ENCODE data around the gene FOXP1. TPM values are rescaled to one million over a fixed set of nuclear protein-coding genes. Genes with fewer than 3 reads are reported as not detected.

The FOXP1 gene
- total RNA-seq, 1 donor = 195 TPM

DNA sequence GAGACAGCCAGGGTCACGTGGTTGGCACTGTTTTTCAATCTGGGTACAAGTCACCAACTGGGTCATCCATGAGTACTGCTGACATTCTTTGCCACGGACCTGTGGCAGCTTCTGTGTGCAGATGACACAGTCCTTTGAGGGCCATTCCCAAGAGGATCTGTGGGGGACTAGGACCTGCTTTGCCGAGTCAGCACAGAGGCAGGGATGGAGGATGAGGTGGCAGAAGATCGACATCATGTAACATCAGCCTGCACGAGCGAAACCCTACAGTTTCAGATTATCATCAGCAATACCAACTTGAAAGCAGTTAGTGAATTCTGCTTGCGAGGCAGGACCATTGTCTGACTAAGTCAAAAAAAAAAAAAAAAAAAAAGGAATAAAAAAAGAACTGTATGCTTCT is 227.7 kb downstream of the FOXP1 start:
- no peak for DNase-seq (ENCODE audit: insufficient read length, low spot score, missing footprints)
- Histone ChIP-seq H3K27me3 (ENCODE audit: insufficient read depth, low read length) (no peaks in the 10 kb centered on the region), H3K9me3 (ENCODE audit: low read depth, low read length) (no peaks in the 10 kb centered on the region), H3K36me3 (ENCODE audit: insufficient read depth, low read length) (peaks cover 7% of the 10 kb centered on the region), H3K79me2 (ENCODE audit: insufficient read depth, low read length) (peaks cover 24% of the 10 kb centered on the region), H3K27ac (ENCODE audit: low read depth, low read length) (no peak overlapping the region), H3K4me2 (ENCODE audit: insufficient read depth, low read length) (no peak overlapping the region), H3K4me1 (ENCODE audit: insufficient read depth, low read length) (no peaks in the 10 kb centered on the region), H4K20me1 (ENCODE audit: insufficient read depth, low read length) (peaks cover 29% of the 10 kb centered on the region), H3K4me3 (ENCODE audit: insufficient read depth, low read length) (no peak overlapping the region), H2AFZ (ENCODE audit: low read length) (no peak overlapping the region)
- TF ChIP-seq, protein P1, sequence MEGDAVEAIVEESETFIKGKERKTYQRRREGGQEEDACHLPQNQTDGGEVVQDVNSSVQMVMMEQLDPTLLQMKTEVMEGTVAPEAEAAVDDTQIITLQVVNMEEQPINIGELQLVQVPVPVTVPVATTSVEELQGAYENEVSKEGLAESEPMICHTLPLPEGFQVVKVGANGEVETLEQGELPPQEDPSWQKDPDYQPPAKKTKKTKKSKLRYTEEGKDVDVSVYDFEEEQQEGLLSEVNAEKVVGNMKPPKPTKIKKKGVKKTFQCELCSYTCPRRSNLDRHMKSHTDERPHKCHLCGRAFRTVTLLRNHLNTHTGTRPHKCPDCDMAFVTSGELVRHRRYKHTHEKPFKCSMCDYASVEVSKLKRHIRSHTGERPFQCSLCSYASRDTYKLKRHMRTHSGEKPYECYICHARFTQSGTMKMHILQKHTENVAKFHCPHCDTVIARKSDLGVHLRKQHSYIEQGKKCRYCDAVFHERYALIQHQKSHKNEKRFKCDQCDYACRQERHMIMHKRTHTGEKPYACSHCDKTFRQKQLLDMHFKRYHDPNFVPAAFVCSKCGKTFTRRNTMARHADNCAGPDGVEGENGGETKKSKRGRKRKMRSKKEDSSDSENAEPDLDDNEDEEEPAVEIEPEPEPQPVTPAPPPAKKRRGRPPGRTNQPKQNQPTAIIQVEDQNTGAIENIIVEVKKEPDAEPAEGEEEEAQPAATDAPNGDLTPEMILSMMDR (IDR thresholded peaks at IDR 0.05; ENCODE audit: extremely low read depth, low read depth, low read length) = no peak

DNA sequence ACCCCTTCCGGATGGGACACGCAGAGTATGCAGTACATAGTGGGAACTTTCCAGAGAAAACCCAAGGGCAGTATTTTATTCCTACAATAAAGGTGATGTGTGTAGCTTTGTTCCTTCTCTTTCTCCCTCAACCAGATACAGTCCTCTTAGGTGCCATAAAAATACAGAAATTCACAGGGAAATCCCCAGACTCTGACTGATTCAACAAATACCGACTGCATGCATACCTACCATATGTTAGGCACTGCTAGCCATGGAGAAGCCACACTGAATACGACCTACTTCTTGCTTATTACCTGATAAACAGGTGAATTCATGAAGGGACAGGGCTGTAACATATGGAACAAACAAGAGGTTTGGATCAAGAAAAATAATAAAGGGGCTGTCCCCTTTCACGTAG is 228.5 kb downstream of the FOXP1 start:
- Histone ChIP-seq H3K27ac (ENCODE audit: low read depth, low read length) (no peak overlapping the region), H4K20me1 (ENCODE audit: insufficient read depth, low read length) (peaks cover 31% of the 10 kb centered on the region), H3K27me3 (ENCODE audit: insufficient read depth, low read length) (no peaks in the 10 kb centered on the region), H2AFZ (ENCODE audit: low read length) (no peak overlapping the region), H3K79me2 (ENCODE audit: insufficient read depth, low read length) (peaks cover 32% of the 10 kb centered on the region), H3K36me3 (ENCODE audit: insufficient read depth, low read length) (peaks cover 7% of the 10 kb centered on the region), H3K4me2 (ENCODE audit: insufficient read depth, low read length) (no peak overlapping the region), H3K4me1 (ENCODE audit: insufficient read depth, low read length) (no peaks in the 10 kb centered on the region), H3K4me3 (ENCODE audit: insufficient read depth, low read length) (no peak overlapping the region), H3K9me3 (ENCODE audit: low read depth, low read length) (no peaks in the 10 kb centered on the region)
- no peak for DNase-seq (ENCODE audit: insufficient read length, low spot score, missing footprints)
- TF ChIP-seq, protein P1 (IDR thresholded peaks at IDR 0.05; ENCODE audit: extremely low read depth, low read depth, low read length) = no peak

DNA sequence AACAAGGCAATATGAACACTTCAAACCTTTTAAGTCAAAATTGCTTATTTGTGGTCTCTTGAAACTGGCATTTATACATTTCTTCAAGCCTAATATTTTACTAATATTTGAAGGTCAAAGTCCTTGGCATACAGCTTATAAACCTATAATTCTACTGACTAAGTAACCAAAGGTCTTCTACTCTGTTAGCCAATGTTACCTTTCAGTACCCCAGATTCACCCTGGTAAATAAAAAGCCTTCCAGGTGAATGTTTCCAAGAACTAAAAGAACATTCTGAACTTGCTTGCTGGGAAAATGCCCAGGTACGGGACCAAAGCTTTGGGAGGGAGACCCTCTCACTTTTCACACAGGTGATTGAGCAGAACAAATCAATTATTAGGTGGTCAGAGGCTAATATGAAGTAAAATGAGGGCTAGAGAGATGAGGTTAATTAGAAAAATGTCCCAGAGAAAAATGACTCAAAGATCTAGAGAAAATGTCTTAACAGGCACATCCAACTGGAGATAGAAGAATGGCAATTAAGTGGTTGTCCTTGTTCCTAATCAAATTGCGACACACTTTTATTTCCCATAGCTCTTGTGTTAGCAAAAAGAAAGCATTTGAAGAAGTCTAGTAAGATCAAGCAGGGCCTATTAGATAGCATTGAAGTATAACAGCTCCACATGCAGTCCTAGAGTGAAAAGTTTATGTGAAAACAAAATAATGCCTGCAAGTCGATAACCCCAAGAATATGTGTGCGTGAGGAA is 232.0 kb downstream of the FOXP1 start:
- Histone ChIP-seq H3K27me3 (ENCODE audit: insufficient read depth, low read length) (no peaks in the 10 kb centered on the region), H3K79me2 (ENCODE audit: insufficient read depth, low read length) (peaks cover 45% of the 10 kb centered on the region), H3K4me1 (ENCODE audit: insufficient read depth, low read length) (no peaks in the 10 kb centered on the region), H3K36me3 (ENCODE audit: insufficient read depth, low read length) (no peaks in the 10 kb centered on the region), H4K20me1 (ENCODE audit: insufficient read depth, low read length) (peaks cover 28% of the 10 kb centered on the region), H3K4me3 (ENCODE audit: insufficient read depth, low read length) (no peak overlapping the region), H3K4me2 (ENCODE audit: insufficient read depth, low read length) (no peak overlapping the region), H3K9me3 (ENCODE audit: low read depth, low read length) (no peaks in the 10 kb centered on the region), H2AFZ (ENCODE audit: low read length) (no peak overlapping the region), H3K27ac (ENCODE audit: low read depth, low read length) (no peak overlapping the region)
- TF ChIP-seq, protein P1 (IDR thresholded peaks at IDR 0.05; ENCODE audit: extremely low read depth, low read depth, low read length) = no peak
- no peak for DNase-seq (ENCODE audit: insufficient read length, low spot score, missing footprints)

- Histone ChIP-seq H4K20me1 (ENCODE audit: insufficient read depth, low read length) (peaks cover 29% of the 10 kb centered on the region), H3K4me3 (ENCODE audit: insufficient read depth, low read length) (no peak overlapping the region), H3K4me1 (ENCODE audit: insufficient read depth, low read length) (peaks cover 3% of the 10 kb centered on the region), H3K4me2 (ENCODE audit: insufficient read depth, low read length) (no peak overlapping the region), H2AFZ (ENCODE audit: low read length) (no peak overlapping the region), H3K79me2 (ENCODE audit: insufficient read depth, low read length) (peaks cover 47% of the 10 kb centered on the region), H3K27ac (ENCODE audit: low read depth, low read length) (no peak overlapping the region), H3K36me3 (ENCODE audit: insufficient read depth, low read length) (no peaks in the 10 kb centered on the region), H3K27me3 (ENCODE audit: insufficient read depth, low read length) (no peaks in the 10 kb centered on the region), H3K9me3 (ENCODE audit: low read depth, low read length) (no peaks in the 10 kb centered on the region)
- TF ChIP-seq, protein P1 (IDR thresholded peaks at IDR 0.05; ENCODE audit: extremely low read depth, low read depth, low read length) = no peak
- no peak for DNase-seq (ENCODE audit: insufficient read length, low spot score, missing footprints)
Observed at GRCh38 chr3:71350998-71351397, 232.5 kb downstream of the FOXP1 start.
